B cell (primary cell): ENCODE measurements around the gene ATP8B2. TPM values are rescaled to one million over a fixed set of nuclear protein-coding genes. Genes with fewer than 3 reads are reported as not detected.

Experiments used
- ATAC-seq: fragments of 200-7000 bp; cut with Tn5 transposase; one replicate; pipeline ENCODE4 v1.10.0; 2021; ENCODE audit warnings: low read depth, mild to moderate bottlenecking, moderate number of reproducible peaks, moderate library complexity
- CTCF ChIA-PET: fragments of 350-600 bp; sonication (Branson Sonifier 250); formaldehyde crosslinking; loops from one replicate; lab custom pipeline; 2021; ENCODE audit warnings: antibody characterized with exemption, inconsistent platforms; lab: Charles Lee
- POLR2A ChIA-PET: fragments of 350-600 bp; sonication (Branson Sonifier 250); formaldehyde crosslinking; loops from one replicate; lab custom pipeline; 2021; ENCODE audit warnings: antibody characterized with exemption; lab: Charles Lee
- DNase-seq: peaks from one replicate; pipeline ENCODE4 v3.0.0; 2013
- H2AFZ ChIP-seq: 2 replicates; pipeline ENCODE4 v1.6.1; 2012; ENCODE audit warnings: mild to moderate bottlenecking, low read depth, low read length; ENCODE audit not compliant: insufficient read depth, poor library complexity, severe bottlenecking
- H3K27ac ChIP-seq, 2 donors: 1 replicate in 1 of 2; 2 replicates in 1 of 2; pipeline ENCODE4 v1.5.1; 2012 to 2013; ENCODE audit warnings: low read length in 2 of 2, mild to moderate bottlenecking in 2 of 2, moderate library complexity in 1 of 2
- H3K27me3 ChIP-seq, 4 experiments: fragments of 200-600 bp in 1 of 4; sonication (generic) in 1 of 4; replicated peaks in 1 of 4; 1 replicate in 2 of 4; 2 replicates in 2 of 4; pipeline versions ENCODE4 v1.6.1 to v1.7.0; 2013 to 2016; ENCODE audit warnings: low read length in 3 of 4, mild to moderate bottlenecking in 2 of 4, mixed read lengths in 1 of 4, moderate library complexity in 1 of 4; ENCODE audit not compliant: insufficient read depth in 4 of 4, control insufficient read depth in 3 of 4; ENCODE audit errors: control extremely low read depth in 1 of 4
- H3K36me3 ChIP-seq, 2 experiments: replicated peaks in 1 of 2; 1 replicate in 1 of 2; 2 replicates in 1 of 2; pipeline versions ENCODE4 v1.6.1 to v1.7.1; 2013; ENCODE audit warnings: low read length in 1 of 2; ENCODE audit not compliant: insufficient read depth in 2 of 2, control insufficient read depth in 1 of 2; ENCODE audit errors: control extremely low read depth in 1 of 2, extremely low read depth in 1 of 2
- H3K4me1 ChIP-seq, 2 donors: fragments of 200-600 bp in 1 of 2; sonication (generic) in 1 of 2; 1 replicate in 1 of 2; 2 replicates in 1 of 2; pipeline versions ENCODE4 v1.5.1 to v1.6.1; 2013 to 2017; ENCODE audit warnings: low read length in 2 of 2; ENCODE audit not compliant: control insufficient read depth in 2 of 2, insufficient read depth in 2 of 2
- H3K4me2 ChIP-seq: replicated peaks from 2 replicates; pipeline ENCODE3; 2012; ENCODE audit warnings: mild to moderate bottlenecking, low read depth, low read length; ENCODE audit not compliant: poor library complexity, severe bottlenecking
- H3K4me3 ChIP-seq, 5 experiments: fragments of 200-600 bp in 1 of 5; sonication (generic) in 1 of 5; 1 replicate in 3 of 5; 2 replicates in 2 of 5; pipeline versions ENCODE4 v1.5.1 to v1.7.0; 2011 to 2016; ENCODE audit warnings: low read length in 4 of 5, mild to moderate bottlenecking in 4 of 5, low read depth in 2 of 5, control low read depth in 1 of 5, moderate library complexity in 1 of 5; ENCODE audit not compliant: insufficient read depth in 1 of 5; ENCODE audit errors: control extremely low read depth in 1 of 5, extremely low read depth in 1 of 5
- H3K79me2 ChIP-seq: fragments of 200-600 bp; sonication (generic); one replicate; pipeline ENCODE4 v1.6.0; 2016; ENCODE audit warnings: low read length; ENCODE audit not compliant: control insufficient read depth, insufficient read depth
- H3K9ac ChIP-seq: fragments of 200-600 bp; sonication (generic); 2 replicates; pipeline ENCODE4 v1.6.1; 2017; ENCODE audit warnings: mild to moderate bottlenecking, low read length, moderate library complexity
- H3K9me3 ChIP-seq, 3 donors: one replicate each; pipeline versions ENCODE4 v1.6.1 to v1.7.1; 2013; ENCODE audit warnings: low read length in 2 of 3; ENCODE audit not compliant: control insufficient read depth in 2 of 3, insufficient read depth in 1 of 3; ENCODE audit errors: control extremely low read depth in 1 of 3
- H4K20me1 ChIP-seq: 2 replicates; pipeline ENCODE4 v1.6.0; 2012; ENCODE audit warnings: mild to moderate bottlenecking, low read length; ENCODE audit not compliant: insufficient read depth, control insufficient read depth, poor library complexity, severe bottlenecking
- H3K27ac Mint-ChIP-seq: one replicate; pipeline ENCODE4 v1.8.0; 2021; ENCODE audit warnings: mixed read lengths
- H3K27me3 Mint-ChIP-seq: one replicate; pipeline ENCODE4 v1.8.0; 2021; ENCODE audit warnings: mixed read lengths
- H3K4me1 Mint-ChIP-seq: one replicate; pipeline ENCODE4 v1.8.0; 2021; ENCODE audit warnings: mixed read lengths
- H3K4me3 Mint-ChIP-seq: one replicate; pipeline ENCODE4 v1.8.0; 2021; ENCODE audit warnings: mixed read lengths
- H3K9me3 Mint-ChIP-seq: one replicate; pipeline ENCODE4 v1.8.0; 2022; ENCODE audit warnings: mixed read lengths; ENCODE audit not compliant: insufficient read depth
- EZH2 ChIP-seq: IDR thresholded peaks from 2 replicates; pipeline ENCODE4 v1.6.1; 2012; ENCODE audit warnings: borderline replicate concordance, low read depth, mild to moderate bottlenecking, moderate library complexity, low read length; ENCODE audit not compliant: insufficient read depth, poor library complexity, severe bottlenecking
- WGBS: methylation state at CpG from one replicate; pipeline ENCODE4 v1.1.5; 2013; ENCODE audit warnings: missing lambda C conversion rate; ENCODE audit not compliant: insufficient coverage; 5-methylcytosine and 5-hydroxymethylcytosine counted together
- intact Hi-C: fragments of 100-400 bp; cut with micrococcal nuclease; formaldehyde crosslinking; loops from one replicate; pipeline ENCODE4 v1.10.0; 2022
- polyA plus RNA-seq: library from polyadenylated mRNA; depleted of rRNA; stranded (reverse); fragments of >200 nt; gene quantifications from 2 replicates; pipeline ENCODE4 v1.2.3, GENCODE V29; 2012
- total RNA-seq, 2 donors: library from RNA; stranded (reverse); fragments of 120-200 nt in 1 of 2; gene quantifications; 1 replicate in 1 of 2; 2 replicates in 1 of 2; pipeline versions ENCODE4 v1.2.3 to v1.2.4, GENCODE V29; 2013 to 2022
- TF ChIP-seq, protein P1 (sequence below): fragments of 200-600 bp; IDR thresholded peaks from one replicate; pipeline ENCODE4 v1.8.0; 2022; ENCODE audit warnings: antibody characterized with exemption, mild to moderate bottlenecking

ATP8B2 gene
- total and polyA plus RNA-seq, 2 donors (not counting 1 experiment from before 2014, with no cell fraction given) = 31.1 to 50.2 TPM

DNA sequence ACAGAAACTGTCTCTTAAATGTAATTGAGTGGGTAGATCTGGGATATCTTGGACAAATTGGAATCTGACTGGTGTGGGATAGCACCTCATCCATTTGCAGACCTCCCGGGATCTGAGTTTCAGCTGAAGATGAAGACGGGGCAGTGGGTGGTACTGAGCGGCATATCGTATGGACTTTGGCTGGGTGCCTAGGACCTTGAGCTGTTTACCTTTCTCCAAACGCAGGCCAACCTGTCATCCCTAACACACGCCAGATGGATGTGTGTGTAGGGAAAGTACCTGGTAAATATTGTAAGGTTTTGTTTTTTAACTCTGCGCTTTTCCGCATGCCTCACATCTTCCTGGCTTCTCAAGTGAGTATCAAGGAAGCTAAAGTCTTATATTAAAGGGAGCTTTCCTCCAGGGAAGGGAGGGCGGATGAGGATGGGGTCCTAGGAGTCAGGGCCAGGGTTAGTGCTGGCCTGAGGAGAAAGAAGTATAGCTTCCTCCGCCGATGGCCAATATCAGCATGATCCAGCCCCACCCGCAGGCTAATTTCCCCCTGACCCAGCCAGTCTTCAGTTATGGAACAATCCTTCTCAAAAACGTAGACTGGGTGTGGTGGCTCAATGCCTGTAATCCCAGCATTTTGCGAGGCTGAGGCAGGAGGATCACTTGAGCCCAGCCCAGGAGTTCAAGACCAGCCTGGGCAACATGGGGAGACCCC lies 26.2 kb downstream of the ATP8B2 start:
- Histone ChIP-seq H2AFZ (no peak overlapping the region), H3K36me3 (peaks cover 0 to 20% of the 10 kb centered on the region in 2 experiments), H3K4me3 (no peak overlapping the region), H3K27me3 (peaks cover 0 to 33% (median 12%) of the 10 kb centered on the region in 4 experiments), H3K9ac (no peak overlapping the region), H3K27ac (no peak overlapping the region), H4K20me1 (no peaks in the 10 kb centered on the region), H3K9me3 (no peaks in the 10 kb centered on the region), H3K79me2 (no peaks in the 10 kb centered on the region), H3K4me1 (peaks cover 18 to 20% of the 10 kb centered on the region in 2 donors), H3K4me2 (no peak overlapping the region)
- WGBS = 97% methylated on average over 9 of the region's 14 CpGs
- TF ChIP-seq, protein P1, sequence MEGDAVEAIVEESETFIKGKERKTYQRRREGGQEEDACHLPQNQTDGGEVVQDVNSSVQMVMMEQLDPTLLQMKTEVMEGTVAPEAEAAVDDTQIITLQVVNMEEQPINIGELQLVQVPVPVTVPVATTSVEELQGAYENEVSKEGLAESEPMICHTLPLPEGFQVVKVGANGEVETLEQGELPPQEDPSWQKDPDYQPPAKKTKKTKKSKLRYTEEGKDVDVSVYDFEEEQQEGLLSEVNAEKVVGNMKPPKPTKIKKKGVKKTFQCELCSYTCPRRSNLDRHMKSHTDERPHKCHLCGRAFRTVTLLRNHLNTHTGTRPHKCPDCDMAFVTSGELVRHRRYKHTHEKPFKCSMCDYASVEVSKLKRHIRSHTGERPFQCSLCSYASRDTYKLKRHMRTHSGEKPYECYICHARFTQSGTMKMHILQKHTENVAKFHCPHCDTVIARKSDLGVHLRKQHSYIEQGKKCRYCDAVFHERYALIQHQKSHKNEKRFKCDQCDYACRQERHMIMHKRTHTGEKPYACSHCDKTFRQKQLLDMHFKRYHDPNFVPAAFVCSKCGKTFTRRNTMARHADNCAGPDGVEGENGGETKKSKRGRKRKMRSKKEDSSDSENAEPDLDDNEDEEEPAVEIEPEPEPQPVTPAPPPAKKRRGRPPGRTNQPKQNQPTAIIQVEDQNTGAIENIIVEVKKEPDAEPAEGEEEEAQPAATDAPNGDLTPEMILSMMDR = no peak
- no peak for TF ChIP-seq EZH2
- ATAC-seq (no peak), DNase-seq (no peak)
- ChIA-PET CTCF (interaction anchor here (2.3 kb wide), 1 partner anchor 16 kb away, joined by 13 read pairs; no protein-coding TSS in a partner anchor), POLR2A (no interaction called here)
- H3K4me1 Mint-ChIP-seq = peaks cover 18% of the 10 kb centered on the region
- H3K4me3 Mint-ChIP-seq = no peak overlapping the region
- peaks cover 20% of the 10 kb centered on the region for H3K27me3 Mint-ChIP-seq
- no peaks in the 10 kb centered on the region for H3K9me3 Mint-ChIP-seq
- H3K27ac Mint-ChIP-seq = no peak overlapping the region
- intact Hi-C loops = no loop called here

DNA sequence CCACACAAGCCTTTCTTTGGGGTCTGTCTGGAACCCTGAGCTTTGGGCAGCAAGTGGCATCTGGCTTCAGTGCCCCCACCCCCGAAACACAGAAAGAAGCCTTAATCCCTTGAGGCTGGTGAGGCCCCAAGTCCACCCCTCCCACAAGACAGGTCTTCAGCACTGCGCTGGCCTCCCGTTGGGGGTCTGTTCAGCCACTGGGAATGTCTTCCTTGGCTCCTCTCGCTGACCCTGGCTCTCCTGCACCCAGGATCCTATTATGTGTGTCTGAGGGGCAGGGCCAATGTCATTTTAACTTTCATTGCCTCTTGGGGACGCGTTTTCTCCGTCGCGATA lies 26.9 kb downstream of the ATP8B2 start:
- no peak for ATAC-seq

More for the DNA sequence above, 26.9 kb downstream of the ATP8B2 start:
- Histone ChIP-seq H3K9ac (peak overlapping the region; percentile 63), H3K4me3 (peak overlapping the region; percentile 8 to 54 (median 37)), H3K27ac (no peak overlapping the region), H3K4me2 (peak overlapping the region; percentile 81), H3K4me1 (peaks cover 18 to 20% of the 10 kb centered on the region in 2 donors), H3K27me3 (peaks cover 0 to 33% (median 12%) of the 10 kb centered on the region in 4 experiments), H3K79me2 (no peaks in the 10 kb centered on the region), H3K9me3 (no peaks in the 10 kb centered on the region), H2AFZ (peak overlapping the region; percentile 48), H4K20me1 (no peaks in the 10 kb centered on the region), H3K36me3 (peaks cover 0 to 14% of the 10 kb centered on the region in 2 experiments)
- no peak for DNase-seq
- 13% methylated on average over 8 of the region's 9 CpGs for WGBS
- intact Hi-C loops = no loop called here
- peaks cover 18% of the 10 kb centered on the region for H3K4me1 Mint-ChIP-seq
- no peaks in the 10 kb centered on the region for H3K9me3 Mint-ChIP-seq
- H3K4me3 Mint-ChIP-seq = peak overlapping the region; percentile 76
- H3K27ac Mint-ChIP-seq = no peak overlapping the region
- peaks cover 20% of the 10 kb centered on the region for H3K27me3 Mint-ChIP-seq
- no peak for TF ChIP-seq EZH2
- TF ChIP-seq, protein P1 = no peak
- CTCF ChIA-PET = interaction anchor here (3.3 kb wide), 1 partner anchor 16 kb away, joined by 17 read pairs; no protein-coding TSS in a partner anchor
- POLR2A ChIA-PET = no interaction called here
